ENCODE measurements around the gene MAP4K3.

DNA sequence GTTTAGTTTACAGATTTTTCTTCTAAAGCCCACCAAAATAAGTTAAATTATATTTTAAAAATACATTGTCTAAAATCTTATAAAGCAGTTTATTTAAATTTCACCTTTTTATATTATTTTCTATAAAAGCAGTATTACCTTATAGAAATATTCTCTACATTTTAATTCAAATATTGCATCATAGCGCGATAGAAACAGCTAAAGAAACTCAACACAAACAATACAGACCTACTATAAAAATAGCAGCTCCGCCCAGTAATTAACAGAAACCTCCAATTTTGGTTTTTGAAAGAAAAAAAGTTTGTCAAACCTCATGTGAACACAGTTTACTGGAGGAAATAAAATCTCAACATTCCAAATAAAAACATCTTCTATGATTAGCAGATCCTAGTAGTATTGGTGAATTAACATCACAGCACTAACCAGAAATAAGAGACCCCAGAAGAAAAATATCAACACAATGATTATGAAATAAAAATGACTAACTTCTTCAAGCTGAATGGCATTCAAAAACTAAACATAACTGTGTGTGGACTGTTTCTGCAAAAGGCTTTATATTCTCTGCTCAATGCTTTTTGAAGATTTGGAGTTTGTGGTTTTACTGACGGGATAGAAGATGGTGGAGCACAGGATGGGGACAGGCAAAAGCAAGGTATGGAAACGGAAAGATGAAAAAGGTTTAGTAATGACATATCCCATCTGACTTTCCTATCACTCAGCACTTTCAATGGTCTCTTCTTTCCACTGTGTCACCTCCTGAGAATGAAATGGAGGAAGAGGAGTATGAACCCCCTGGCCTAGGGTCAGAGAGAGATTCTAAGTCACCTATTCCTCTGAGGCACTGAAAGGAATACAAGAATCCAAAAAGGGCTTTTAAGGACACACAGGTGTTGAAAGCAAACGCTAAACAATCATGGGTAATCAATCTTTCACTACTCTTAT lies 17.5 kb downstream of the MAP4K3 start:
- TF ChIP-seq NR2F1 (conservative IDR thresholded peaks at IDR 0.05) (no peak), SREBF2 (IDR thresholded peaks at IDR 0.05; ENCODE audit: low read length) (no peak), EZH2 (IDR thresholded peaks at IDR 0.05; ENCODE audit: borderline replicate concordance, control insufficient read depth, low read depth, low read length) (no peak), GABPA (IDR thresholded peaks at IDR 0.05; ENCODE audit: low read depth) (no peak), JUND (IDR thresholded peaks at IDR 0.05; ENCODE audit: low read depth, low read length) (no peak)
- TF ChIP-seq, protein P1, sequence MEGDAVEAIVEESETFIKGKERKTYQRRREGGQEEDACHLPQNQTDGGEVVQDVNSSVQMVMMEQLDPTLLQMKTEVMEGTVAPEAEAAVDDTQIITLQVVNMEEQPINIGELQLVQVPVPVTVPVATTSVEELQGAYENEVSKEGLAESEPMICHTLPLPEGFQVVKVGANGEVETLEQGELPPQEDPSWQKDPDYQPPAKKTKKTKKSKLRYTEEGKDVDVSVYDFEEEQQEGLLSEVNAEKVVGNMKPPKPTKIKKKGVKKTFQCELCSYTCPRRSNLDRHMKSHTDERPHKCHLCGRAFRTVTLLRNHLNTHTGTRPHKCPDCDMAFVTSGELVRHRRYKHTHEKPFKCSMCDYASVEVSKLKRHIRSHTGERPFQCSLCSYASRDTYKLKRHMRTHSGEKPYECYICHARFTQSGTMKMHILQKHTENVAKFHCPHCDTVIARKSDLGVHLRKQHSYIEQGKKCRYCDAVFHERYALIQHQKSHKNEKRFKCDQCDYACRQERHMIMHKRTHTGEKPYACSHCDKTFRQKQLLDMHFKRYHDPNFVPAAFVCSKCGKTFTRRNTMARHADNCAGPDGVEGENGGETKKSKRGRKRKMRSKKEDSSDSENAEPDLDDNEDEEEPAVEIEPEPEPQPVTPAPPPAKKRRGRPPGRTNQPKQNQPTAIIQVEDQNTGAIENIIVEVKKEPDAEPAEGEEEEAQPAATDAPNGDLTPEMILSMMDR (IDR thresholded peaks at IDR 0.05 in 2 of 3, conservative IDR thresholded peaks at IDR 0.05 in 1 of 3; ENCODE audit: control insufficient read depth in 2 of 3, extremely low read depth in 1 of 3, insufficient read depth in 1 of 3, low read depth in 3 of 3, low read length in 3 of 3) = no peak
